ENCODE measurements around the gene COG2.

COG2 gene

DNA sequence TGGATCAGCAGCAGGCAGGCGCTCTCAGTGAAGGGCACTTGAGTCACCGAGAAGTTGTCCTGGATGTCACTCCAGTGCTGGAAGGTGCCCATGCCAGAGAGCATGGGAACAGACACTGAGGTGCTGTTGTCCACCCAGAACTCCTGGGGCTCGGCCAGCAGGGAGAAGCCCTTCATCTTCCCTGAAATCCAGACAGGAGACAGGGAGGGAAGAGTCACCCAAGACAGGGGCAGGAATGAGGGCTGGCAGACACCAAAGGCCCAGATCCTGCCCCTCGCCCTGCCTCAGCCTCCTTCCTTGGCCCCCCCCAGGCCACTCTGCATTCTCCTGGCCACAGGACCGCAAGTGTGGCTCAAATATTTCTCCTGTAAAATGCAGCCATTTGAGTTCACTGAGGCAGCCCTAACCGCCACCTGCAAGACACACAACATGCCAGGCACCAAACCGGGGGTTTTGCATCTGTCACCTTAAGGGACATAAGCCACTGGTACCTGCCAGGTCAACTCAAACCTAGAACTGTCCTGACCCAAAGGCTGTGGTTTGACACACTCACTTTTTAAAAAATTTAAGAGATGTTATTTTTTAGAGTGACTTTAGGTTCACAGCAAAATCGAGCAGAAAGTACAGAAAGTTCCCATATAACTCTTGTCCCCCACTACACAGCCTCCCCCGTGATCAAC, 63.9 kb downstream of the COG2 start:
- no peak overlapping the region for H3K4me3 ChIP-seq (ENCODE audit: control insufficient read depth, low read depth, low read length)
- DNase-seq (ENCODE audit: low read depth) = no peak
- TF ChIP-seq CTCF (IDR thresholded peaks at IDR 0.05; ENCODE audit: control insufficient read depth, insufficient read depth, low read depth, low read length, missing control alignments) = no peak

- H3K4me3 ChIP-seq (ENCODE audit: control insufficient read depth, low read depth, low read length) = no peak overlapping the region
- TF ChIP-seq CTCF (IDR thresholded peaks at IDR 0.05; ENCODE audit: control insufficient read depth, insufficient read depth, low read depth, low read length, missing control alignments) = no peak
- no peak for DNase-seq (ENCODE audit: low read depth)
Measured at GRCh38 chr1:230706887-230707731, 64.8 kb downstream of the COG2 start.

- H3K4me3 ChIP-seq (ENCODE audit: control insufficient read depth, low read depth, low read length) = no peak overlapping the region
- no peak for DNase-seq (ENCODE audit: low read depth)
- no peak for TF ChIP-seq CTCF (IDR thresholded peaks at IDR 0.05; ENCODE audit: control insufficient read depth, insufficient read depth, low read depth, low read length, missing control alignments)
Measured at GRCh38 chr1:230707732-230708630, 65.7 kb downstream of the COG2 start.

DNA sequence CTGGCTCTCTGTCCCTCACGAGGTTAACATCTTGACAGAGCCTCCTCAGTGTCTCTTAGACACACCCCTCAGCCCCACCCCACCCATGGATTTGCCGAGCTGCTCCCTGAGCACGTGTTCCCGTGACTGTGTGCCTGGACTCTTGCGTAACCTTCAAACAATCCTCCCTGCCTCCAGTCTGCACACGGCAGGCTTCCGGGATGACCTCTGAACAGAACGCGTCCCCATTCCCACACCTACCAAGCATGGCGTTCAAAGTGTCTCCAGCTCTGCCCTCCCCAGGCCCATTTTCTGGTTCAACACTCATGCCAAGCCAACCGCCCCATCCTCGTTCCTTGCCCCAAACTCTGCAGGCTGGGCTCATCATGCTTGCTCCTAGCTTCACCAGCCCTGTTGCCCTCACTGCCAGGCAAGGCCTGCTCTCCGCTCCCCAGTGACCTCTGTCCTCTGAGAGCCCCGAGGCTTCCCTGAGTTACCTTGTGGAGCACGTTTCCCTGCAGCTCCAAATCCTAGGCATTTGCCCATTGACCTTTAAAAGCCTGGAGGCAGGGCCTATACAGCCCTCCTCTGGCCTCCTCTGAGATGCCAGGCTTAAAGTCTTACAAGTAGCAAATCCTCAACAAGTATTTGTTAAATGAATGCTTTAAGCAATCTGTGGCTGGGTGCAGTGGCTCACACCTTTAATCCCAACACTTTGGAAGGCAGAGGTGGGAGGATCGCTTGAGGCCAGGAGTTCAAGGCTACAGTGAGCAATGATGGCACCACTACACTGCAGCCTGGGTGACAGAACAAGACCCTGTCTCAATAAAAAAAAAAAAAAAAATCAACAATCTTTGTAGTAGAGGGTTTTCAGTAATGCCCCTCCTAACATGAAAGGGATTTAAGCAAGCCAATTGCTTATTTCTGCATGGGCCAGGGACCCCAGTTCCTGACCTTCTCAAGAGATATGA, 66.6 kb downstream of the COG2 start:
- DNase-seq (ENCODE audit: low read depth) = no peak
- no peak for TF ChIP-seq CTCF (IDR thresholded peaks at IDR 0.05; ENCODE audit: control insufficient read depth, insufficient read depth, low read depth, low read length, missing control alignments)
- no peak overlapping the region for H3K4me3 ChIP-seq (ENCODE audit: control insufficient read depth, low read depth, low read length)

DNA sequence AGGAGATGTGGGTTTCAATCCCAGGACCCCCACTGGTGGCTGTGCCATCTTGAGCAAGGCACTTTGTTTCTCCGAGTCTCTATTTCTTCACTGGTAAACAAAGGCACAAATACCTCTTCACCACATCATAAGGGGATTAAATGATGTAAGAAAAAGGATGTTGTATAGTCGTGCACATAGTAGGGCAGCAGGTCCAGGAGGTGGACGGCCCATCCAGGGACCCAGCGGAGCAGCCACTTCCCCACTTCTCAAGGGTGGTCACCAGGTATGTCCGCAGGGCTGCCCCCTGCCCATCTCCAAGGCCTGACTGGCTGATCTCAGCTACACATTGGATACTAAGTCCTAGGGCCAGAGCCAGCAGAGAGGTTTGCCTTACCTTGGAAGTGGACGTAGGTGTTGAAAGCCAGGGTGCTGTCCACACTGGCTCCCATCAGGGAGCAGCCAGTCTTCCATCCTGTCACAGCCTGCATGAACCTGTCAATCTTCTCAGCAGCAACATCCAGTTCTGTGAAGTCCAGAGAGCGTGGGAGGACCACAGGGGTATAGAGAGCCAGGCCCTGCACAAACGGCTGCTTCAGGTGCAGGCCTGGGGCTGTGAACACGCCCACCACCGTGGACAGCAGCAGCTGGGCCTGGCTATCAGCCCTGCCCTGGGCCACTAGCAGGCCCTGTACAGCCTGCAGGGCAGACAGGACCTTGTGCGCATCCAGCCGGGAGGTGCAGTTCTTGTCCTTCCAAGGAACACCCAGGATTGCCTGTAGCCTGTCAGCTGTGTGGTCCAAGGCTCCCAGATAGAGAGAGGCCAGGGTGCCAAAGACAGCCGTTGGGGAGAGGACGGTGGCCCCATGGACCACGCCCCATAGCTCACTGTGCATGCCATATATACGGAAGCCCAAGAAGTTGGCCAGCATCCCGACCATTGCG, 67.6 kb downstream of the COG2 start:
- no peak for TF ChIP-seq CTCF (IDR thresholded peaks at IDR 0.05; ENCODE audit: control insufficient read depth, insufficient read depth, low read depth, low read length, missing control alignments)
- H3K4me3 ChIP-seq (ENCODE audit: control insufficient read depth, low read depth, low read length) = no peak overlapping the region
- no peak for DNase-seq (ENCODE audit: low read depth)

Measured in AG09309 (cell line).